K562 (cell line): ENCODE results near the gene AGFG1. TPM values are rescaled to one million over a fixed set of nuclear protein-coding genes. Genes with fewer than 3 reads are reported as not detected.

Experiments
- CBFA2T3 ChIP-seq: fragments of 450-650 bp; IDR thresholded peaks from 2 replicates; pipeline ENCODE4 v1.6.1; 2017
- DIDO1 ChIP-seq: fragments of 450-650 bp; IDR thresholded peaks from 2 replicates; pipeline ENCODE4 v1.6.1; 2016; ENCODE audit warnings: low read depth, missing biosample characterization, missing genetic modification characterization
- E2F5 ChIP-seq: sonication (generic); formaldehyde crosslinking; IDR thresholded peaks from 2 replicates; pipeline ENCODE4 v1.8.0; 2022; ENCODE audit warnings: mild to moderate bottlenecking, missing genetic modification reagents
- EHMT2 ChIP-seq: fragments of 450-650 bp; IDR thresholded peaks from 2 replicates; pipeline ENCODE4 v1.6.1; 2018; ENCODE audit warnings: antibody characterized with exemption
- FOXK2 ChIP-seq, 2 experiments: fragments of 450-650 bp; IDR thresholded peaks in 1 of 2; conservative IDR thresholded peaks in 1 of 2; 2 replicates each; pipeline ENCODE4 v1.6.1; 2016; ENCODE audit warnings: low read depth in 2 of 2, mild to moderate bottlenecking in 1 of 2
- HMG20B ChIP-seq: fragments of 250-450 bp; sonication (Bioruptor Pico); IDR thresholded peaks from 2 replicates; pipeline ENCODE4 v1.5.0; 2021; ENCODE audit warnings: mild to moderate bottlenecking
- ID3 ChIP-seq, 2 experiments: fragments of 250-450 bp in 1 of 2; fragments of 450-650 bp in 1 of 2; sonication (Bioruptor Pico) in 1 of 2; IDR thresholded peaks; 2 replicates each; pipeline versions ENCODE4 v1.6.1 to v1.8.0; 2016 to 2021; ENCODE audit warnings: mild to moderate bottlenecking in 2 of 2, moderate library complexity in 2 of 2, missing compliant biosample characterization in 1 of 2, missing genetic modification characterization in 1 of 2
- NCOA2 ChIP-seq, 2 experiments: fragments of 450-650 bp; IDR thresholded peaks; 2 replicates each; pipeline ENCODE4 v1.6.1; 2018; ENCODE audit warnings: mild to moderate bottlenecking in 2 of 2, moderate library complexity in 1 of 2; ENCODE audit not compliant: partially characterized antibody in 2 of 2
- NEUROD1 ChIP-seq: fragments of 150-350 bp; IDR thresholded peaks from 2 replicates; pipeline ENCODE4 v1.6.1; 2014; ENCODE audit warnings: borderline replicate concordance, low read length, low read depth; ENCODE audit not compliant: partially characterized antibody
- PHB ChIP-seq: fragments of 250-450 bp; sonication (Bioruptor Pico); IDR thresholded peaks from 2 replicates; pipeline ENCODE4 v1.5.0; 2021
- SMARCE1 ChIP-seq: fragments of 450-650 bp; IDR thresholded peaks from 2 replicates; pipeline ENCODE4 v1.7.1; 2016; ENCODE audit warnings: mild to moderate bottlenecking
- SREBF1 ChIP-seq: fragments of 150-350 bp; IDR thresholded peaks from 2 replicates; pipeline ENCODE4 v1.6.1; 2014; ENCODE audit warnings: antibody characterized with exemption, low read depth, low read length, borderline replicate concordance
- STAT5B ChIP-seq: fragments of 250-450 bp; sonication (Bioruptor Pico); IDR thresholded peaks from 2 replicates; pipeline ENCODE4 v1.8.0; 2021; ENCODE audit warnings: mild to moderate bottlenecking, inconsistent platforms
- USF2 ChIP-seq: sonication (generic); formaldehyde crosslinking; IDR thresholded peaks from 2 replicates; pipeline ENCODE4 v1.5.0; 2020; ENCODE audit warnings: missing genetic modification reagents
- WHSC1 ChIP-seq: IDR thresholded peaks from one replicate; pipeline ENCODE4 v1.6.1; 2012; ENCODE audit warnings: low read length, control low read depth, inconsistent platforms
- ZKSCAN1 ChIP-seq: fragments of 150-350 bp; IDR thresholded peaks from 2 replicates; pipeline ENCODE4 v1.6.1; 2016; ENCODE audit warnings: low read depth, low read length
- ZKSCAN8 ChIP-seq: fragments of 200-800 bp; sonication (Bioruptor generic); IDR thresholded peaks from 2 replicates; pipeline ENCODE4 v1.6.1; 2016; ENCODE audit warnings: missing genetic modification characterization, missing compliant biosample characterization
- ZNF165 ChIP-seq: fragments of 250-450 bp; sonication (Bioruptor Pico); IDR thresholded peaks from 2 replicates; pipeline ENCODE4 v1.4.0; 2020; ENCODE audit warnings: borderline replicate concordance
- ZNF830 ChIP-seq: fragments of 250-450 bp; sonication (Bioruptor Pico); IDR thresholded peaks from 2 replicates; pipeline ENCODE4 v1.5.0; 2021; ENCODE audit warnings: mild to moderate bottlenecking
- polyA plus RNA-seq, 8 experiments: library from polyadenylated mRNA; depleted of rRNA in 4 of 8; stranded (reverse) in 5 of 8; unstranded in 3 of 8; fragments of >200 nt; fragmentation: Nextera tagmentation in 2 of 8; fragmentation: Illumina TruSeq in 1 of 8; extraction: Ambion mirVana in 2 of 8; extraction: Trizol in 1 of 8; gene quantifications; 2 replicates each; pipeline versions ENCODE4 v1.2.1 to v1.2.3, GENCODE V29; 2011 to 2014; ENCODE audit warnings: inconsistent platforms in 1 of 8, missing spikeins in 1 of 8
- total RNA-seq, 7 experiments: library from RNA; depleted of rRNA in 6 of 7; stranded (reverse); fragments of >200 nt in 6 of 7; fragmentation: Illumina TruSeq in 2 of 7; extraction: Trizol in 2 of 7; gene quantifications; 2 replicates each; pipeline versions ENCODE4 v1.2.1 to v1.2.3, GENCODE V29; 2011 to 2021; ENCODE audit warnings: low replicate concordance in 1 of 7
- TF ChIP-seq, protein P1 (sequence below): sonication (generic); formaldehyde crosslinking; IDR thresholded peaks from 2 replicates; pipeline ENCODE4 v1.8.1; 2023; ENCODE audit warnings: missing genetic modification reagents, mild to moderate bottlenecking, borderline replicate concordance

Gene AGFG1
- total and polyA plus RNA-seq, 9 of the 15 experiments (the other 6 are each of a cell fraction or from before 2014, with no cell fraction given), result 11.2 to 97.5 (median 36.0) TPM

DNA sequence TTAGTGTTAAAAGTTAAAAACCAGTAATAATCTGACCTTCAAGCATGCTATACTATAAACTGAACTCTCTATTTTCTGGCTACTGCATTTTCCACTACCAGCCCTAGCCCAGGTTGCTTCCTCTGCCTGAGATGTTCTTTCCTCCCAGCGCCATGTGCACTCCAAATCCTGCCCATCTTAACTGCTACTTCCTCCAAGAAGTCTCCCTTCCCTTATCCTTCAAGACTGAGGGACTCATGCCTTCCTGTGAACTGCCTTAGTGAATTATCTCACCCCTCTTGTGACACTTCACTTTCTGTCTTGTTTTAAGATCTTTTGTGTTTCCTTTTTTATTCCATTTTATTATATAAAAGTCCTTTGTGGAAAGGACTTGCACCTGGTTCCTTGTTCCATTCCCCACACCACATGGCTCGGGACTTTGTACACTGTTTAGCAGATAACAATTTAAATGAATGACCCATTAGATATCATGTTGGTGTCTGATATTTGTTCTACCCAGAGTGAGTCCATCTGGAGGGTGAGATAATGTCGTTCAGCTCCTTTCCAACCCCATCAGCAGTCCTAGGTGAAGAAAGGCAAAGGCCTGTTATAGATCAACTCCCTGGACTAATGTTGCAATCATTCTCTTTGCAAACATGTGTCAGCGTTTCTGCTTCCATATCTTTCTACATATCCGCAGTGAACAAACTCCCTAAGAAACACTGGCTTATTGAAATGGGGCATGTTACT is 20.9 kb upstream of the AGFG1 start (continued):
- no peak for TF ChIP-seq DIDO1 (tag)
- no peak for TF ChIP-seq ZNF165 (CRISPR knock-in tag)
- no peak for TF ChIP-seq E2F5 (CRISPR knock-in tag)
- TF ChIP-seq NCOA2 (IDR thresholded peaks at IDR 0.05; ENCODE audit: partially characterized antibody in 2 of 2), result peak; percentile 77 to 87
- no peak for TF ChIP-seq ID3 (CRISPR knock-in tag; IDR thresholded peaks at IDR 0.05)
- peak; percentile 39; the same call in 1 of the 2 replicates for TF ChIP-seq ID3 (tag; IDR thresholded peaks at IDR 0.05)
- TF ChIP-seq PHB (CRISPR knock-in tag), result no peak
- no peak for TF ChIP-seq WHSC1
- no peak for TF ChIP-seq USF2 (CRISPR knock-in tag)
- TF ChIP-seq HMG20B, result no peak
- no peak for TF ChIP-seq ZNF830 (CRISPR knock-in tag)
- TF ChIP-seq STAT5B (CRISPR knock-in tag), result no peak
- peak; percentile 96 for TF ChIP-seq SMARCE1
- peak; percentile 92 for TF ChIP-seq ZKSCAN8 (CRISPR knock-in tag)
- TF ChIP-seq EHMT2, result 0 out of 2 replicates have a peak, but pooled peaks have one; percentile 9
- TF ChIP-seq, protein P1, sequence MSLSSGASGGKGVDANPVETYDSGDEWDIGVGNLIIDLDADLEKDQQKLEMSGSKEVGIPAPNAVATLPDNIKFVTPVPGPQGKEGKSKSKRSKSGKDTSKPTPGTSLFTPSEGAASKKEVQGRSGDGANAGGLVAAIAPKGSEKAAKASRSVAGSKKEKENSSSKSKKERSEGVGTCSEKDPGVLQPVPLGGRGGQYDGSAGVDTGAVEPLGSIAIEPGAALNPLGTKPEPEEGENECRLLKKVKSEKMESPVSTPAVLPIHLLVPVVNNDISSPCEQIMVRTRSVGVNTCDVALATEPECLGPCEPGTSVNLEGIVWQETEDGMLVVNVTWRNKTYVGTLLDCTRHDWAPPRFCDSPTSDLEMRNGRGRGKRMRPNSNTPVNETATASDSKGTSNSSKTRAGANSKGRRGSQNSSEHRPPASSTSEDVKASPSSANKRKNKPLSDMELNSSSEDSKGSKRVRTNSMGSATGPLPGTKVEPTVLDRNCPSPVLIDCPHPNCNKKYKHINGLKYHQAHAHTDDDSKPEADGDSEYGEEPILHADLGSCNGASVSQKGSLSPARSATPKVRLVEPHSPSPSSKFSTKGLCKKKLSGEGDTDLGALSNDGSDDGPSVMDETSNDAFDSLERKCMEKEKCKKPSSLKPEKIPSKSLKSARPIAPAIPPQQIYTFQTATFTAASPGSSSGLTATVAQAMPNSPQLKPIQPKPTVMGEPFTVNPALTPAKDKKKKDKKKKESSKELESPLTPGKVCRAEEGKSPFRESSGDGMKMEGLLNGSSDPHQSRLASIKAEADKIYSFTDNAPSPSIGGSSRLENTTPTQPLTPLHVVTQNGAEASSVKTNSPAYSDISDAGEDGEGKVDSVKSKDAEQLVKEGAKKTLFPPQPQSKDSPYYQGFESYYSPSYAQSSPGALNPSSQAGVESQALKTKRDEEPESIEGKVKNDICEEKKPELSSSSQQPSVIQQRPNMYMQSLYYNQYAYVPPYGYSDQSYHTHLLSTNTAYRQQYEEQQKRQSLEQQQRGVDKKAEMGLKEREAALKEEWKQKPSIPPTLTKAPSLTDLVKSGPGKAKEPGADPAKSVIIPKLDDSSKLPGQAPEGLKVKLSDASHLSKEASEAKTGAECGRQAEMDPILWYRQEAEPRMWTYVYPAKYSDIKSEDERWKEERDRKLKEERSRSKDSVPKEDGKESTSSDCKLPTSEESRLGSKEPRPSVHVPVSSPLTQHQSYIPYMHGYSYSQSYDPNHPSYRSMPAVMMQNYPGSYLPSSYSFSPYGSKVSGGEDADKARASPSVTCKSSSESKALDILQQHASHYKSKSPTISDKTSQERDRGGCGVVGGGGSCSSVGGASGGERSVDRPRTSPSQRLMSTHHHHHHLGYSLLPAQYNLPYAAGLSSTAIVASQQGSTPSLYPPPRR (CRISPR knock-in tag), result no peak
- TF ChIP-seq SREBF1, result no peak
- peak; percentile 71 to 74 for TF ChIP-seq FOXK2 (conservative IDR thresholded peaks at IDR 0.05 in 1 of 2, IDR thresholded peaks at IDR 0.05 in 1 of 2; ENCODE audit: low read depth in 2 of 2)
- peak; percentile 57 for TF ChIP-seq NEUROD1
- TF ChIP-seq CBFA2T3, result peak; percentile 99
- no peak for TF ChIP-seq ZKSCAN1
